NCI-H446 treated with DMSO at 0.1 percent for 48 hours (cell line): ENCODE data around the gene HSF2BP.
"Not testable (repeated sequence)": the region's sequence is repeated elsewhere in the genome, so short reads cannot be mapped to it uniquely, and the experiment has no call there.

ENCODE experiments used
- DNase-seq: peaks from one replicate; lab custom pipeline; 2025; lab: John Stamatoyannopoulos, UW

Gene HSF2BP

DNA sequence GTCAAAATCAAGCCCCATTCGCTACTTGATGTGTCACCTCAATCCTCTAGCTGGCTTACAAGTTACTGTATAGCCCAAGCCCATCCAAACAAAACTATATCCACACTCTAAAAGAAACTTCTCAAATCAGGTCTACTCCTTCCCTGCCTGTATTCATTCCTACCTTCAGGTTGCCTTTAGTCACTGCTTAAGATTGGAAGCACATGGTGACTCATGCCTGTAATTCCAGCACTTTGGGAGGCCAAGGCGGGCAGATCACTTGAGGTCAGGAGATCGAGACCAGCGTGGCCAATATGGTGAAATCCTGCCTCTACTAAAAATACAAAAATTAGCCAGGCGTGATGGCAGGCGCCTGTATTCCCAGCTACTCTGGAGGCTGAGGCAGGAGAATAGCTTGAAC is 7.4 kb downstream of the HSF2BP start:
- not testable (repeated sequence) for DNase-seq

- no peak for DNase-seq
These were observed 11.1 kb downstream of the HSF2BP start for GRCh38 chr21:43648171-43648570.

DNA sequence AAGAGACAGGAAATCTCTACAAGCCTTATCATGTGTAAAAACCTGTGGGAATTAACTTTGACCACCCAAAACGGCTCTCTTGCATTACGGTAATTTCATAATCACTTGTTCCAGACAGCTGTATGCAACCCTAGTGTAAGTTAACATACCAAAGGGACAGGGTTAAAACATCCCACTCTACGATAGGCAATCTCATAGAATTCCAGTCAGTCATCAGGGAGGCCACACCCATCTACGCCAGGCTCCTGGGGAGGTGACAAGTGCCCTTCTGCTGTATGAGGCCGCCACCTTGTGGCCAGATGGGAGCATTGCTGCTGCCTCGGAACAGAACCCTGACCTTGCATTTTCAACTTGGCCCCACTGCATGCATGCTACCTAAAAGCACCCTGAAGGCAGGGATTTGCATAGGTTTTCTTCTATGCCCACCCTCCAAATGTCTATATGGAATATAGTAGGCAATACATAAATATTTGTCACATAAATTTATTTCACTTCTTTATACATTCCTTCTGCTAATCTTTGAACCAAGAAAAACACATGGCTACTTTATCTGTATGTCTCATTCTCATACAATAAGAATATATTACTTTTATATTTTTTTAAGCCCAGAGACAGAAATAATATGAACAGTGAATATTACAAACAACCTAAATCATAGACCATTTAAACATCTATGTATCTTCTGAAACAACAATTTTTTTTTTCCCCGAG is 12.6 kb downstream of the HSF2BP start:
- peak; percentile 71 for DNase-seq

- DNase-seq: no peak
These were observed 13.3 kb downstream of the HSF2BP start for GRCh38 chr21:43645976-43646375.

GRCh38 chr21:43645136-43645891 is 14.0 kb downstream of the HSF2BP start:
- DNase-seq: peak; percentile 42

DNA sequence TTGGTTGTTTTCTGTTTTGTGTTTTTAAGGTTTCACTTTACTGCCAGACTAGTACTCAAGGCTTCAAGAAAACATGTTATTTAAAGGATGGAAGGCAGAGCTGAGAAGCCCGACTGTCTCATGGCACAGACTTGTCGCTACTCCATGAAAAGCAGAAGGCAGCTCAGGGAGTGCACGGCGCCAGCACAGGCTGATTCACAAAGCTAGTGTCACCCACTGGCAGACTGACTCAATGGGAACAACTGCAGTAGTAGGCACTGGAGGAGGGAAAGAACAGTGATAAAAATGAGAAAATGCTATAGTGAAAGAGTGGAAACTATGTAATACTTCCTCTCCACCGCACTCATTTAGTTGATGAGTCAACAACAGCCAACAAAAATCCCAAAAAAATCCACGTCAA is 14.7 kb downstream of the HSF2BP start:
- DNase-seq: peak; percentile 9

GRCh38 chr21:43644071-43644470 is 15.2 kb downstream of the HSF2BP start:
- DNase-seq: no peak

DNA sequence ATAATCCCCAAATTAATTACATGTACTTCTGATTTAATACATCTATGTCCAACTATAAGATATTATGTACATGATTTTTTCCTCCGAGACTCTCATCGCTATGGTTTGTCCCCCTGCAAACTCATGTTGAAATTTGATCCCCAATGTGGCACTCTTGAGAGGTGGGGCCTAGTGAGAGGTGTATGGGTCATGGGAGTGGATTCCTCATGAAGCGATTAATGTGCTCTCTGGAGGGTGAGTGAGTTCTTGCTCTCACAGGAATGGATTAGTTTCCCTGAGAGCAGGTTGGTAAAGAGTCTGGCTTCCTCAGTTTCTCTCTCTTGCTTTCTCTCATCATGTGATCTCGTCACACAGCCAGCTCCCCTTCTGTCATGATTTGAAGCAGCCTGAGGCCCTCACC is 16.1 kb downstream of the HSF2BP start:
- no peak for DNase-seq

GRCh38 chr21:43640400-43640799 is 18.9 kb downstream of the HSF2BP start:
- DNase-seq: no peak

DNA sequence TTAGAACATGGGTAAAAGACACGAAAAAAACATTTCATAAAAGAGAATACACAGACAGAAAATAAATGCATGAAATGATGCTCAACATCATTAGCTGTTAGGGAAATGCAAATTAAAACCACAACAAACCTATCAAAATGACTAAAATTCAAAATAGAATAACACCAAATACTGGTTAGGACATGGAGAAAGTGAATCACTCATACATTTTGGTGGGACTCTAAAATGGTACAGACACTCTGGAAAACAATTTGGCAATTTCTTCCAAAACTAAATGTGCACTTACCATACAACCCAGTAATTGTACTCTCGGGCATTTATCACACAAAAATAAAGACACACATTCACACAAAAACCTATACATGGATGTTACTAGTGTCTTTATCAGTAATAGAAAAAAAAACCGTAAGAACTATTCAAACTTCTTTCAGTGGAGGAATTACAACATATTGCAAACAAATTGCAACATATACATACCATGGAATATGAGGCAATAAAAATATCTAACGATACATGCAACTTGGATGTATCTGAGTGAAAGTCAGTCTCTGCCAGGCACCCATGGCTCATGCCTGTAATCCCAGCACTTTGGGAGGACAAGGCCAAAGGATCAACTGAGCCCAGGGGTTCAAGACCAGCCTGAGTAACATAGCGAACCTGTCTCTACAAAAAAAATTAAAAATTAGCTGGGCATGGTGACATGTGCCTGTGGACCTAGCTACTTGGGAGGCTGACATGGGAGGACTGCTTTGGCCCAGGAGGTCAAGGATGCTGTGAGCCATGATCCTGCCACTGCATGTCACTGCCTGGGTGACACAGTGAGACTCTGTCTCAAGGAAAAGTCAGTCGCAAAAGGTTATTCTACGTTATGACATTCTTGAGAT is 19.6 kb downstream of the HSF2BP start:
- DNase-seq: no peak

DNA sequence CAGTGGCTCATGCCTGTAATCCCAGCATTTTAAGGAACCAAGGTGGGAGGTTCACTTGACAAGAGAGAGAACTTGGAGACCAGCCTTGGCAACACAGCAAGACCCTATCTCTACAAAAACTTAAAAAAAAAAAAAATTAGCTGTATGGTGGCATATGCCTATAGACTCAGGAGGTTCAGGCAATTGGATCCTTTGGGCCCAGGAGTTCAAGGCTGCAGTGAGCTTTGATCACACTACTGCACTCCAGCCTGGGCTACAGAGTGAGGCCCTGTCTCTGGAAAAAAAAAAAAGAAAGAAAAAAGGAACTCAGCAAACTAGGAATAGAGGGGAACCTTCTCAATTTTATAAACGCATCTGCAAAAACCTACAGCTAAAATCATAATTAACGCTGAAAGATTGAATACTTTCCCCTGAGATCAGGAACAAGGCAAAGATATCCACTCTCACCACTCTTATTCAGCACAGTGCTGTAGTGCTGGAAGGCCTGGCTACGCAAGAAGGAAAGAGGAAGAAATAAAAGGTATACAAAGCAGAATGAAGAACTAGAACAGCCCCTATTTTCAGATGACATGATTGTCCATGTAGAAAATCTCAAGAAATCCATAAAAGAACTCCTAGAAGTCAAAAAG is 21.6 kb downstream of the HSF2BP start:
- DNase-seq: no peak

DNA sequence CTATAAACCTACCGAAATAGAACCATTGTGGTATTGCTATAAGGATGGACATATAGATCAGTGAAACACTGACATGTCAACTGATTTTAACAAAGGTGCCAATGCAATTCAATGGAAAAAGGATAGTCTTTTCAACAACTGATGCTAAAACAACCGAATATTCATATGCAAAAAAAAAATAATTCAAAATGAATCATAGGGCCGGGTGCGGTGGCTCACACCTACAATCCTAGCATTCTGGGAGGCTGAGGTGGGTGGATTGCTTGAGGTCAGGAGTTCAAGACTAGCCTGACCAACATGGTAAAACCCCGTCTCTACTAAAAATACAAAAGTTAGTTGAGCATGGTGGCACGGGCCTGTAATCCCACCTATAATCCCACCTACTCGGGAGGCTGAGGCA is 23.9 kb downstream of the HSF2BP start:
- no peak for DNase-seq

DNA sequence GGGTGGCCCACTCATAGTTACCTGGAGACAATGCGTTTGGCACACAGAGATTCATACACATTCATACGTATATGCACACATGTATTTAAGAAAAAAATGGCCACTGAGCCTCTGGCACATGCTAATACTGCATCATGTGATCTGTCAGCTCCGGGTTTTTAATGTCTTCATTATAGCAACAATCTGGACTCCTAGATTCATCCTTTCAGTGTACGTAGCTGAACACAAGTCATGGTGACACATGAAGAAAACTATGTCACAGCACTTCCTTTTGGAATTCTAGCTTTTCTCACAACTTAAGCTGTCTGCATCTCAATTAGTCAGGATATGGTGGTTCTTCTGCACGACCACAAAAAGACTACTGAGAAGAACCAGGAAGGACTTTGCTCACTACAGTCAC is 24.7 kb downstream of the HSF2BP start:
- no peak for DNase-seq

DNA sequence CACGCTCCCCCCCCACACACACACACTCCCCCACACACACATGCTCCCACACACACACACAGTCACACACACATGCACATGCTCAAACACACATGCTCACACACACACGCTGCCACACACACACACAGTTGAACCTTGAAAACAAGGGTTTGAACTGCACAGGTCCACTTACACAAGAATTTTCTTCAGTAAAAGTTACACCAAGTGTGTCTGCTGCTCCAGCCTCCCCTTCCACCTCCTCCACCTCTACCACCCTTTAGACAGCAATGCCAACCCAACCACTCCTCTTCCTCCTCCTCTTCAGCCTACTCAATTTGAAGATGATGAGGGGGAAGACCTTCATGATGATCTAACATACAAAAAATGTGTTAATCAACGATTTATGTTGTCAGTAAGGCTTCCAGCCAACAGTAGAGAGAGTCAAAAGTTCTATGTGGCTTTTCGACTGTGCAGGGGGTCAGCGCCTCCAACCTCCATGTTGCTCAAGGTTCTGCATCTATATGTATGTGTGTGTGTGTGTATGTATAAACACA is 26.8 kb downstream of the HSF2BP start:
- DNase-seq: no peak

DNA sequence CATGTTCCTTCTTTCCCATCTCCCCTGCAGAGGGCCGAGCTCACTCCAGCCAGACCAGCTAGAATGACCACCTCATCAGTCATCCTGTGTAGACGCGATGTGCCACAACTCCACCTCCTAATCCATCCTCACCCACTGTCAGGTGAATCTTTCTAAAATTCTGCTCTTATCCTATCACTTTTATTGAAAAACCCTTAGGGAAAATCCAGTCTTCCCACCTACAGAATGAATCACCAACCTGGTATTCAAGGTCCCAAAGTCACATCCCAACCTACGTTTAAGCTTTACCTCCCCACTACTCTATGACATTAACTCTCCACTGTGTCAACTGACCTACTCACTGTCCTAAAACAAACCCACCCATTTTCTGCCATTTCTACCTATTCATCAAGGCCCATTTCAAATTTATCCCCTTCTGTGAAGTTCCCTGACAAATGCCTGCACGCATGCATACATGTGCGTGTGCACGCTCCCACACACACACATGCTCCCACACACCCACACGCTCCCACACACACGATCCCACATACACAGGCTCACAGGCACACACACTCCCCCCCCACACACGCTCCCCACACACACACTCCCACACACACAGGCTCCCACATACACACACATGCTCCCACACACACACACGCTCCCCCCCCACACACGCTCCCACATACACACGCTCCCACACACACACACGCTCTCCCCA is 27.7 kb downstream of the HSF2BP start:
- no peak for DNase-seq

DNA sequence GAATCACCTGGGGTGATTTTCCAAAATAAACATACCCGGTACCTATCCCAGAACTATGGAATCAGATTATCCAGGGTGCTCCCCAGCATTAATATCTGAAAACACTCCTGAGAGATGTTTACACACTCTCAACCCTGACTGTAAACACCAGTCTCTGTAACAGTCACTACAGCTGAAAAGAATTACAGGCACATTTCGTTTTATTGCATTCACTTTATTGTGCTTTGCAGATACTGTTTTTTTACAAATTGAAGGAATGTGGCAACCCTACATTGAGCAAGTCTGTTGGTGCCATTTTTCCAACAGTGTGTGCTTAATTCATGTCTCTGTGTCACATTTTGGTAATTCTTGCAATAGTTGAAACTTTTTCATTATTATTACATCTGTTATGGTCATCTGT is 31.8 kb downstream of the HSF2BP start:
- no peak for DNase-seq

DNA sequence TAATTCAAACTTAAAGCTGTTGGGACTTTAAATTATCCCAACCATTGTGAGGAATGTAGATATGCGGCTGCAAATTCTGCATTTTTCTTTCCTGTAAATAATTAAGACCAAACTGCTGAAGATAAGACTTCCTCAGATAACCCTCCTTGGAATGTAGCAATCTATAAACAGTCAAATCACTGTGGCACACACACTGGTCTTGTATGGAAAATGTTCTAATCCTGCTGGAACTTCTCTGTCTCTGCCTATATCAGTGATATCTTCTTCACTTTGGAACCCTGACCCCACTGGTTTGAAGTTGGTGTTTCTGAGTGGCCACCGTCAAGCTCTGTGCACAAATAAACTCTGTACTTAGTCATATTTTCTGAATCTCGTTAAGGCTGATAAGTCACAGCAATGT is 32.9 kb downstream of the HSF2BP start:
- DNase-seq: no peak

DNA sequence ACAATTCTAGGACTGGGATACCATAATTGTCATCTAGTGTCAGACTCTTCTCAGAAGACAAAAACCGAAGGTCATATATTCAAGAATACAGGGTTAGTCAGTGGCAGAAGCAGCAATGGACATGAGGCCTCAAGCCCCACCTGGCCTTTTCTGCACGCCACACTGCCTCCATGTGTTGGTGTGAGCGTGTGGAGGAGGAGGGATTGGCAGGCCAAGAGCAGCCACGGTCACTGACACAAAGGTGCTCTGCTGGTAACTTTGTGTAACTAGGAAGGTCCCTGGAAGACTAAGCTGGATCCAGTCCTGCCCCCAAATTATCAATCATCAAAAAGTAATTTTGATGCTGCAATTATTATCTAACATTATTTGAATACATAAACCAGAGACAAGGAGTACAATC is 34.9 kb downstream of the HSF2BP start:
- DNase-seq: no peak

DNA sequence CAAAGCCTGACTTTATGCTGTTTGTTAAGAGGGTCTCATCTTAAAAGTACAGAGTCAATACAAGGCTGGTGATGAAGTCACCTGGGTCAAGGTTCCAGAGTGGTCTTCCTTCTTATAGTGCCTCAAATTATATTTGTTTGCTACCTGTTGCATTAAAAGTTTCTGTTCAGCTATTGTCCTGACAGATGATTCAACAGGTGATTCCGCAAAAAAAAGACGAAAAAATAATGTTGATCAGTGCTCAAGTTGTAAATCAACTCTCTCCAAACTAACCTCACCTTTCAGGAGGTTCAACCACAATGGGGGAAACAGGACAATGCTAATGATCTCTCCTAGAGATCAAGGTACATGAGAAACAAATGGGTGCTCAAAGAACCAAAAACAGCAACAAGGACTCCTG is 35.7 kb downstream of the HSF2BP start:
- DNase-seq: no peak

DNA sequence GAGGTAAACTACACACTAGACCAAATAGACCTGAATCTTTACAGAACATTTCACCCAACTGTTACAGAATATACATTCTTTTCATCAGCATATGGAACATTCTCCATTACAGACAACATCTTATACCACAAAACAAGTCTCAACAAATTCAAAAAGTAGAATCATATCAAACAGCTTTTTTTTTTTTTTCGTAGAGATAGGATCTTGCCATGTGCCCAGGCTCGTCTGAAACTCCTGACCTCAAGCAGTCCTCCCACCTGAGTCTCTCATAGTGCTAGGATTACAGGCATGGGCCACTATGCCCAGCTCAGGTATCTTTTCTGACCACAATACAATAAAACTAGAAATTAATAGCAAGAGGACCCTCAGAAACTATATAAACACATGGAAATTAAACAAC is 36.5 kb downstream of the HSF2BP start:
- no peak for DNase-seq

GRCh38 chr21:43619856-43620255 is 39.4 kb downstream of the HSF2BP start:
- no peak for DNase-seq
